Mesenchymal stem cell (in vitro differentiated cells and primary cell): Measurements from ENCODE around the gene USH2A.

ENCODE experiments used
- DNase-seq: peaks from one replicate; pipeline ENCODE4 v3.0.0-alpha.2; 2013
- H2AFZ ChIP-seq: one replicate; pipeline ENCODE4 v1.6.1; 2013; ENCODE audit warnings: low read depth, mild to moderate bottlenecking, control low read depth, inconsistent platforms, low read length, moderate library complexity
- H2AK5ac ChIP-seq: 2 replicates; pipeline ENCODE4 v1.6.1; 2013; ENCODE audit warnings: low read length, moderate library complexity, mild to moderate bottlenecking, inconsistent platforms; ENCODE audit not compliant: severe bottlenecking
- H2BK120ac ChIP-seq: one replicate; pipeline ENCODE4 v1.6.1; 2013; ENCODE audit warnings: low read depth, mild to moderate bottlenecking, inconsistent platforms, low read length, moderate library complexity
- H2BK12ac ChIP-seq, 2 experiments: one replicate each; pipeline ENCODE4 v1.6.1; 2013; ENCODE audit warnings: inconsistent platforms in 2 of 2, low read length in 2 of 2, mild to moderate bottlenecking in 2 of 2, moderate library complexity in 2 of 2, control low read depth in 1 of 2
- H2BK15ac ChIP-seq: one replicate; pipeline ENCODE4 v1.6.1; 2013; ENCODE audit warnings: mild to moderate bottlenecking, low read depth, inconsistent platforms; ENCODE audit not compliant: poor library complexity, severe bottlenecking
- H2BK5ac ChIP-seq: 2 replicates; pipeline ENCODE4 v1.6.1; 2013; ENCODE audit warnings: low read depth, mild to moderate bottlenecking, low read length, control low read depth, inconsistent platforms; ENCODE audit not compliant: poor library complexity, severe bottlenecking
- H3K14ac ChIP-seq, 2 experiments: one replicate each; pipeline ENCODE4 v1.6.1; 2013; ENCODE audit warnings: inconsistent platforms in 2 of 2, low read length in 2 of 2, control low read depth in 1 of 2, mild to moderate bottlenecking in 1 of 2, moderate library complexity in 1 of 2
- H3K18ac ChIP-seq, 2 experiments: one replicate each; pipeline ENCODE4 v1.6.1; 2013; ENCODE audit warnings: inconsistent platforms in 2 of 2, low read length in 2 of 2, control low read depth in 1 of 2, low read depth in 1 of 2, mild to moderate bottlenecking in 1 of 2
- H3K23ac ChIP-seq, 2 experiments: one replicate each; pipeline ENCODE4 v1.6.1; 2013; ENCODE audit warnings: inconsistent platforms in 2 of 2, low read length in 2 of 2, mild to moderate bottlenecking in 2 of 2, moderate library complexity in 2 of 2, control low read depth in 1 of 2
- H3K27ac ChIP-seq: 2 replicates; pipeline ENCODE4 v1.5.1; 2013; ENCODE audit warnings: mild to moderate bottlenecking, moderate library complexity, low read length, control low read depth, inconsistent platforms; ENCODE audit not compliant: poor library complexity, severe bottlenecking
- H3K27me3 ChIP-seq, 2 experiments: 2 replicates each; pipeline versions ENCODE4 v1.6.1 to v1.7.0; 2013; ENCODE audit warnings: low read length in 2 of 2, mild to moderate bottlenecking in 2 of 2, moderate library complexity in 2 of 2, control low read depth in 1 of 2, inconsistent platforms in 1 of 2; ENCODE audit not compliant: control insufficient read depth in 1 of 2, insufficient read depth in 1 of 2
- H3K36me3 ChIP-seq, 2 experiments: 2 replicates each; pipeline versions ENCODE4 v1.6.1 to v1.7.0; 2013; ENCODE audit warnings: low read length in 2 of 2, control low read depth in 1 of 2, inconsistent platforms in 1 of 2, low read depth in 1 of 2, mild to moderate bottlenecking in 1 of 2; ENCODE audit not compliant: insufficient read depth in 2 of 2, control insufficient read depth in 1 of 2
- H3K4ac ChIP-seq, 2 experiments: one replicate each; pipeline ENCODE4 v1.6.1; 2013; ENCODE audit warnings: inconsistent platforms in 2 of 2, low read length in 2 of 2, mild to moderate bottlenecking in 2 of 2, moderate library complexity in 2 of 2, control low read depth in 1 of 2, low read depth in 1 of 2
- H3K4me1 ChIP-seq: 2 replicates; pipeline ENCODE4 v1.6.1; 2013; ENCODE audit warnings: low read depth, low read length, control low read depth; ENCODE audit not compliant: control insufficient read depth, insufficient read depth
- H3K4me2 ChIP-seq: 2 replicates; pipeline ENCODE4 v1.6.1; 2013; ENCODE audit warnings: low read length, mild to moderate bottlenecking, inconsistent platforms; ENCODE audit not compliant: poor library complexity, severe bottlenecking
- H3K4me3 ChIP-seq, 2 experiments: 2 replicates each; pipeline versions ENCODE4 v1.5.1 to v1.7.0; 2013; ENCODE audit warnings: low read length in 2 of 2, mild to moderate bottlenecking in 2 of 2, control low read depth in 1 of 2, low read depth in 1 of 2; ENCODE audit not compliant: insufficient read depth in 1 of 2
- H3K79me1 ChIP-seq: replicated peaks from 2 replicates; pipeline ENCODE4 v1.6.1; 2013; ENCODE audit warnings: mild to moderate bottlenecking, control low read depth, low read length, inconsistent platforms; ENCODE audit not compliant: poor library complexity, severe bottlenecking
- H3K9ac ChIP-seq: 2 replicates; pipeline ENCODE4 v1.7.0; 2013; ENCODE audit warnings: mild to moderate bottlenecking, low read length, moderate library complexity
- H3K9me3 ChIP-seq: 2 replicates; pipeline ENCODE4 v1.7.0; 2013; ENCODE audit warnings: mild to moderate bottlenecking, low read length; ENCODE audit not compliant: control insufficient read depth
- H4K8ac ChIP-seq: one replicate; pipeline ENCODE4 v1.6.1; 2013; ENCODE audit warnings: inconsistent platforms, mild to moderate bottlenecking, low read length, moderate library complexity
- H4K91ac ChIP-seq: one replicate; pipeline ENCODE4 v1.6.1; 2013; ENCODE audit warnings: mild to moderate bottlenecking, low read length, inconsistent platforms
- WGBS: methylation state at CpG from one replicate; pipeline ENCODE4 v1.1.7; 2013; ENCODE audit warnings: mixed read lengths; 5-methylcytosine and 5-hydroxymethylcytosine counted together

Gene USH2A

GRCh38 chr1:216113181-216113580, 310.1 kb downstream of the USH2A start:
- no peak for DNase-seq
- 97% methylated on average over 4 of the region's 4 CpGs for WGBS

GRCh38 chr1:216111842-216112241, 311.4 kb downstream of the USH2A start:
- no peaks in the 10 kb centered on the region for H3K4me1 ChIP-seq
- H3K4ac ChIP-seq, result no peak overlapping the region
- H2BK120ac ChIP-seq, result no peak overlapping the region
- H4K8ac ChIP-seq, result no peak overlapping the region
- no peak overlapping the region for H4K91ac ChIP-seq
- H3K9me3 ChIP-seq, result no peaks in the 10 kb centered on the region
- H2AK5ac ChIP-seq, result no peak overlapping the region
- H3K18ac ChIP-seq, result no peak overlapping the region
- H2AFZ ChIP-seq, result no peak overlapping the region
- no peak overlapping the region for H2BK5ac ChIP-seq
- no peak overlapping the region for H2BK15ac ChIP-seq
- H3K4me3 ChIP-seq, result no peak overlapping the region
- H2BK12ac ChIP-seq, result no peak overlapping the region
- H3K36me3 ChIP-seq, result no peaks in the 10 kb centered on the region
- peak; percentile 1 for DNase-seq
- no peak overlapping the region for H3K27ac ChIP-seq
- H3K9ac ChIP-seq, result no peak overlapping the region
- H3K4me2 ChIP-seq, result no peak overlapping the region
- H3K27me3 ChIP-seq, result no peaks in the 10 kb centered on the region
- H3K23ac ChIP-seq, result no peak overlapping the region
- H3K79me1 ChIP-seq, result no peaks in the 10 kb centered on the region
- H3K14ac ChIP-seq, result no peak overlapping the region
- 80% methylated on average over 1 of the region's 2 CpGs for WGBS

More at GRCh38 chr1:216113181-216113580, 310.1 kb downstream of the USH2A start:
- no peak overlapping the region for H4K8ac ChIP-seq
- H3K9me3 ChIP-seq, result no peaks in the 10 kb centered on the region
- no peak overlapping the region for H2BK15ac ChIP-seq
- no peaks in the 10 kb centered on the region for H3K27me3 ChIP-seq
- no peaks in the 10 kb centered on the region for H3K79me1 ChIP-seq
- no peak overlapping the region for H3K9ac ChIP-seq
- H3K4ac ChIP-seq, result no peak overlapping the region
- H2BK120ac ChIP-seq, result no peak overlapping the region
- H4K91ac ChIP-seq, result no peak overlapping the region
- H3K18ac ChIP-seq, result no peak overlapping the region
- H2AFZ ChIP-seq, result no peak overlapping the region
- no peaks in the 10 kb centered on the region for H3K4me1 ChIP-seq
- no peak overlapping the region for H2AK5ac ChIP-seq
- H2BK5ac ChIP-seq, result no peak overlapping the region
- H3K4me2 ChIP-seq, result no peak overlapping the region
- no peaks in the 10 kb centered on the region for H3K36me3 ChIP-seq
- H3K14ac ChIP-seq, result no peak overlapping the region
- H3K27ac ChIP-seq, result no peak overlapping the region
- H2BK12ac ChIP-seq, result no peak overlapping the region
- no peak overlapping the region for H3K4me3 ChIP-seq
- no peak overlapping the region for H3K23ac ChIP-seq

DNA sequence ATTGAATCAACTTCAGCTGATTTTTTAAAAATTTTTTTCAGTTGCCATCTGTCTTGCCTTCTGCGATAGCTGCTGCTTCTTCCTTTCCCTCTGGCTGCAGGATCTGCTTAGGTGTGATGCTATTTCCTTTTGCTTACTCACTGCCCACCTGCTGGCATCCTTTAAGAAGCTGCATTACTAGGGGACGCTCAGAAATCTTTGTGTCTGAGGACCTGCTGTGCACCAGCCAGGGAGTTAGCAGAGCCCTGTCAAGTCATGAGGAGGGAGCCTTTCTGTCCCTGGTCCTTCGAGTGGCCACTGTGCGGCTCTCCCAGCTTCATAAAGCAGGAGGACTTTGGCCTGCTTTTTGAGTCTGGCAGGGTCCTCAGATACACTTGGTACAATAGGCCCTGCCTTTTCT, 327.8 kb downstream of the USH2A start:
- Histone ChIP-seq H3K4me1 (peaks cover 2% of the 10 kb centered on the region), H3K79me1 (no peaks in the 10 kb centered on the region), H2BK120ac (no peak overlapping the region), H3K14ac (no peak overlapping the region), H3K4me3 (no peak overlapping the region), H2AFZ (no peak overlapping the region), H4K91ac (no peak overlapping the region), H3K23ac (no peak overlapping the region), H3K18ac (no peak overlapping the region), H4K8ac (no peak overlapping the region), H2AK5ac (no peak overlapping the region), H3K27me3 (no peaks in the 10 kb centered on the region), H3K4ac (no peak overlapping the region), H3K9me3 (no peaks in the 10 kb centered on the region), H3K36me3 (no peaks in the 10 kb centered on the region), H3K27ac (no peak overlapping the region), H2BK5ac (no peak overlapping the region), H3K9ac (no peak overlapping the region), H3K4me2 (no peak overlapping the region), H2BK12ac (no peak overlapping the region), H2BK15ac (no peak overlapping the region)
- no peak for DNase-seq
- WGBS, result 49% methylated on average over 4 of the region's 4 CpGs

DNA sequence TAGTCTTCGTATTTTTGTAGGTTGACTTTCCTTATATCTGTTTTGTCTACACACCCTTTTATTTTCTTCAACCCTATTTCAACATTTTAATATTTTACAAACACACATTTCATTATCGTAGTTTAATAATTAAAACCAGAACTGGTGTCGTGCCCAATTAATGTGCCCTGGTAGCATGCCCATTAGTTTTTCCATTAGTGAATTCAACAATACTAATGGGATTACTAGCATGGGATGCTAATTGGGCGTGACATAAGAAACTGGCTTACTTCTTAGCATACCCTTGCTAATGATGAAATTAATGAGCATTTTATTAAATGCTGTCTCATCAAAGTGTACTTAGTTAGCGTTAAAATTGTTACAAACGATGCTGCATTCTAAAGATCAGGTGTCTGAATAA, 332.7 kb downstream of the USH2A start:
- H3K27me3 ChIP-seq, result no peaks in the 10 kb centered on the region
- H2BK120ac ChIP-seq, result no peak overlapping the region
- H2AK5ac ChIP-seq, result no peak overlapping the region
- no peak overlapping the region for H4K91ac ChIP-seq
- no peak overlapping the region for H3K4me2 ChIP-seq
- H3K79me1 ChIP-seq, result no peaks in the 10 kb centered on the region
- no peak overlapping the region for H3K14ac ChIP-seq
- H3K27ac ChIP-seq, result no peak overlapping the region
- H3K18ac ChIP-seq, result no peak overlapping the region
- H2BK15ac ChIP-seq, result no peak overlapping the region
- WGBS, result 95% methylated on average over 4 of the region's 6 CpGs
- no peak overlapping the region for H3K9ac ChIP-seq
- no peak overlapping the region for H4K8ac ChIP-seq
- DNase-seq, result no peak
- no peak overlapping the region for H3K4ac ChIP-seq
- H3K4me3 ChIP-seq, result no peak overlapping the region
- no peak overlapping the region for H3K23ac ChIP-seq
- peaks cover 2% of the 10 kb centered on the region for H3K4me1 ChIP-seq
- no peak overlapping the region for H2BK5ac ChIP-seq
- H3K9me3 ChIP-seq, result no peaks in the 10 kb centered on the region
- no peaks in the 10 kb centered on the region for H3K36me3 ChIP-seq
- H2BK12ac ChIP-seq, result no peak overlapping the region
- no peak overlapping the region for H2AFZ ChIP-seq
